Effector memory CD4-positive, alpha-beta T cell (primary cell): ENCODE data around the gene POP7.

Experiments used
- DNase-seq, 3 donors: peaks; one replicate each; pipeline ENCODE4 v3.0.0-alpha.2; 2020
- H3K27ac ChIP-seq: 2 replicates; pipeline ENCODE4 v1.7.0; 2013; ENCODE audit warnings: mild to moderate bottlenecking, low read length, moderate library complexity; ENCODE audit not compliant: insufficient read depth, poor library complexity, severe bottlenecking
- H3K27me3 ChIP-seq: replicated peaks from 2 replicates; pipeline ENCODE4 v1.7.0; 2013; ENCODE audit warnings: mild to moderate bottlenecking, low read length; ENCODE audit not compliant: insufficient read depth, control insufficient read depth, poor library complexity, severe bottlenecking
- H3K36me3 ChIP-seq: 2 replicates; pipeline ENCODE4 v1.7.0; 2013; ENCODE audit warnings: mild to moderate bottlenecking, low read length, moderate library complexity; ENCODE audit not compliant: control insufficient read depth, insufficient read depth
- H3K4me1 ChIP-seq: 2 replicates; pipeline ENCODE4 v1.7.0; 2013; ENCODE audit warnings: low read length, mild to moderate bottlenecking; ENCODE audit not compliant: control insufficient read depth, insufficient read depth, poor library complexity, severe bottlenecking
- H3K4me3 ChIP-seq: 2 replicates; pipeline ENCODE4 v1.7.0; 2013; ENCODE audit warnings: low read length, low read depth, mild to moderate bottlenecking; ENCODE audit not compliant: insufficient read depth, poor library complexity, severe bottlenecking
- H3K9me3 ChIP-seq: 2 replicates; pipeline ENCODE4 v1.7.0; 2013; ENCODE audit warnings: mild to moderate bottlenecking, low read length, moderate library complexity; ENCODE audit not compliant: control insufficient read depth

The POP7 gene

DNA sequence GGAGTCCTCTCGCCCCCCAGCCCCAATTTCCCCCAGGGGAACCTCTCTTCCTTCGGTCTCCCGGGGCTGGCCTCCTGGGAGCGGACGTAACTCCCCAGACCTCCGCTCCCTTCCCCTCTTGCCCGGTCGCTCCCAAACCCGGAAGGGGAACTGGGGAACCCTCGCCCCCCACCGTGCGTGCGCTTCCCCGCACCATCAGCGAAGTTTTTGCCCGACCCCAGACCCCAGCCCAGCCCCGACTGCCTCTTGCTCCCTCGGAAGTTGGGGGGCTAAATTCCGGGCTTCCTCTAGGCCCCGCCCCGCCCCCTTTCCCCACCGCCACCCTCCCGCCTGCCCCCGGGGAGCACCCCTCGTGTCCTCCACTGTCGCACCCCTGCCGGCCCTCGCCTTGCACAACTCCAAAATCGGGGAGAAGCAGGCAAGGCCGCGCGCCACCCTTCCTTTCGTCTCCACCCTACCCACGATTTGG, 31.9 kb upstream of the POP7 start:
- peak overlapping the region; percentile 95 for H3K4me3 ChIP-seq
- peaks cover 7% of the 10 kb centered on the region for H3K4me1 ChIP-seq
- H3K36me3 ChIP-seq = peaks cover 25% of the 10 kb centered on the region
- peak overlapping the region; percentile 86 for H3K27ac ChIP-seq
- no peaks in the 10 kb centered on the region for H3K27me3 ChIP-seq
- DNase-seq = peak in 2 of 3 donors; percentile 31
- no peaks in the 10 kb centered on the region for H3K9me3 ChIP-seq

DNA sequence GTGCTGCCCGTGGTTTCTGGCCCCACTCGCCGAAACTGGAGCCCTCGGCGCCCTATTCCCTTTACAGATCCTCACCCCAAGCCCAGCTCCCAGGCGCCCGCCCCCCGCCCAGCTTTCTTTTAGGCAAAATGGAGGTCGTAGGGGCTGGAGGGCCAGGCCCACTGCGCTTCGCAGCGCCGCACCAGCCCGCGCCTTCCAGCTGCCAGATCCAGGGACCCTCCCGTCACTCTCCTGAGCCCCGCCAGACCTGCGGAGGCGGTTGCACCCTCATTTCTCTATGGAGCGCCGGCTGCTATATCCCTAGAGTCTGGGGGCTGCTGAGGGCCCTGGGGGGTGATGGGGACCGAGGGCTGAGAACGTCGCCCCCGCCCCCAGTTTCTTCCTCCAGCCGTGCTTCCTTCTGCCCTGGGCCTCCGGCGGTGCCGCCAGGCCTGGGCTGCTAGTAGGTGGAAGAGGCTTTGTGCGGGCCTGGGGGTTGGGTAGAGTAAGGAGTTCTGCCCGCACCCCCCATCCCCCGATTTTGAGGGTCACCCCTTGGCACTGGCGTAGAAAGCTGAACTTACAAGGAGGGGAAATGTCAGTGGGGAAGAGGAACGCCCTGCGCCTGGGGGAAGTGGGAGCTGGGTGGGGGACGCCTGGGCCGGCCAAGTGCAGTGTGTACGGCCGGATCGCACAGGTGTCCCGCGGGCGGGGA, 31.4 kb upstream of the POP7 start:
- no peaks in the 10 kb centered on the region for H3K27me3 ChIP-seq
- H3K4me1 ChIP-seq = peaks cover 7% of the 10 kb centered on the region
- no peaks in the 10 kb centered on the region for H3K9me3 ChIP-seq
- no peak for DNase-seq
- peak overlapping the region; percentile 95 for H3K4me3 ChIP-seq
- peaks cover 31% of the 10 kb centered on the region for H3K36me3 ChIP-seq
- H3K27ac ChIP-seq = peak overlapping the region; percentile 86

DNA sequence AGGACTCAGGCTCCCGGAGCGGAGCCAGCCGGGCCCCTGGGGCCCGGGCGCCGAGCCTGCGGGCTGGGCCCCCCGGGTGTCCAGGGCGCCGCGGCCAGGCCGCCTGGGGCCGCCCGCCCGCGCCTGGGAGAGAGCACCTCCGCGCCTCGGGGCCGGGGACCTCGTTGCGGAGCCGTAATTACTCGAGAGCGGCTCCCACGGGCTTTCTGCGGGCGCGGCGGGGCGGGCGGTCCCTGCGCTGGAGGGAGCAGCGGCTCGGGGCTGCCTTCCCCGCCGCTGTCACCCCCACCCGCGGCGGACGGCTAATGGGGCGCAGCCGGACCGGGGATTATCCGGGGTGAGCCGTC, 30.8 kb upstream of the POP7 start:
- Histone ChIP-seq H3K36me3 (peaks cover 34% of the 10 kb centered on the region), H3K4me1 (peaks cover 11% of the 10 kb centered on the region), H3K27me3 (no peaks in the 10 kb centered on the region), H3K4me3 (peak overlapping the region; percentile 95), H3K27ac (peak overlapping the region; percentile 86), H3K9me3 (no peaks in the 10 kb centered on the region)
- no peak for DNase-seq

- Histone ChIP-seq H3K4me1 (peaks cover 17% of the 10 kb centered on the region), H3K9me3 (no peaks in the 10 kb centered on the region), H3K27ac (peak overlapping the region; percentile 86), H3K36me3 (peaks cover 34% of the 10 kb centered on the region), H3K27me3 (no peaks in the 10 kb centered on the region), H3K4me3 (peak overlapping the region; percentile 62)
- peak; percentile 92 to 94 (median 93) for DNase-seq
Measured at GRCh38 chr7:100675581-100676350, 30.2 kb upstream of the POP7 start.

GRCh38 chr7:100676501-100677306, 29.2 kb upstream of the POP7 start:
- Histone ChIP-seq H3K4me3 (peak overlapping the region; percentile 62), H3K9me3 (no peaks in the 10 kb centered on the region), H3K36me3 (peaks cover 35% of the 10 kb centered on the region), H3K27ac (peak overlapping the region; percentile 86), H3K4me1 (peaks cover 27% of the 10 kb centered on the region), H3K27me3 (no peaks in the 10 kb centered on the region)
- no peak for DNase-seq

DNA sequence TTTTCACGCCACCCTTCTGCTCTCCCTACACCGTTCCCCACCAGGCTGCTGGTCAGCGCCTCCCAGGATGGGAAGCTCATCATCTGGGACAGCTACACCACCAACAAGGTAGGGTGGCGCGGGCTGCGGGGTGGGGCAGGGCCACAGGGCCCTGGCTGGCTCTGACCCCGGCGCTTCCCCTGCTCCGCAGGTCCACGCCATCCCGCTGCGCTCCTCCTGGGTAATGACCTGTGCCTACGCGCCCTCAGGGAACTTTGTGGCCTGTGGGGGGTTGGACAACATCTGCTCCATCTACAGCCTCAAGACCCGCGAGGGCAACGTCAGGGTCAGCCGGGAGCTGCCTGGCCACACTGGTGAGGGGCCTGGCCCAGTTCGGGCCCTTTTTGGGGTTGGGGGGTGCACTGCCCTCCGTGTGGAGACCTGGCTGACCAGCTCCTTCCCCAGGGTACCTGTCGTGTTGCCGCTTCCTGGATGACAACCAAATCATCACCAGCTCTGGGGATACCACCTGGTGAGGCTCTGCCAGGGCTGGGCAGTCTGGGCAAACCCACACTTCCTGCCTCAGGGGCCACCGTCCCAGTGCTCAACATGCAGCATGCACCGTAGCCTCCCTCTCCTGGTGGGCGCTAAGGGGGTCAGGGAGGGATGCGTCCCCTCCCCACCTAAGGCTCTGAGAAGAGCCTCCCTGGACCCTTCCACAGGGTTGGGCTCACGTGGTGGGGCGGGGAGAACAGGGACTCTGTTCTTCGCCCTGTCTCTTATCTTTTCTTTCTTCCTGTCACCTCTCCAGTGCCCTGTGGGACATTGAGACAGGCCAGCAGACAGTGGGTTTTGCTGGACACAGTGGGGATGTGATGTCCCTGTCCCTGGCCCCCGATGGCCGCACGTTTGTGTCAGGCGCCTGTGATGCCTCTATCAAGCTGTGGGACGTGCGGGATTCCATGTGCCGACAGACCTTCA, 28.3 kb upstream of the POP7 start:
- H3K27ac ChIP-seq = no peak overlapping the region
- H3K4me1 ChIP-seq = peaks cover 28% of the 10 kb centered on the region
- H3K36me3 ChIP-seq = peaks cover 44% of the 10 kb centered on the region
- no peak overlapping the region for H3K4me3 ChIP-seq
- no peak for DNase-seq
- no peaks in the 10 kb centered on the region for H3K27me3 ChIP-seq
- no peaks in the 10 kb centered on the region for H3K9me3 ChIP-seq

- Histone ChIP-seq H3K9me3 (no peaks in the 10 kb centered on the region), H3K4me3 (no peak overlapping the region), H3K4me1 (peaks cover 24% of the 10 kb centered on the region), H3K27ac (no peak overlapping the region), H3K36me3 (peaks cover 51% of the 10 kb centered on the region), H3K27me3 (no peaks in the 10 kb centered on the region)
- no peak for DNase-seq
Measured at GRCh38 chr7:100678291-100678984, 27.5 kb upstream of the POP7 start.

DNA sequence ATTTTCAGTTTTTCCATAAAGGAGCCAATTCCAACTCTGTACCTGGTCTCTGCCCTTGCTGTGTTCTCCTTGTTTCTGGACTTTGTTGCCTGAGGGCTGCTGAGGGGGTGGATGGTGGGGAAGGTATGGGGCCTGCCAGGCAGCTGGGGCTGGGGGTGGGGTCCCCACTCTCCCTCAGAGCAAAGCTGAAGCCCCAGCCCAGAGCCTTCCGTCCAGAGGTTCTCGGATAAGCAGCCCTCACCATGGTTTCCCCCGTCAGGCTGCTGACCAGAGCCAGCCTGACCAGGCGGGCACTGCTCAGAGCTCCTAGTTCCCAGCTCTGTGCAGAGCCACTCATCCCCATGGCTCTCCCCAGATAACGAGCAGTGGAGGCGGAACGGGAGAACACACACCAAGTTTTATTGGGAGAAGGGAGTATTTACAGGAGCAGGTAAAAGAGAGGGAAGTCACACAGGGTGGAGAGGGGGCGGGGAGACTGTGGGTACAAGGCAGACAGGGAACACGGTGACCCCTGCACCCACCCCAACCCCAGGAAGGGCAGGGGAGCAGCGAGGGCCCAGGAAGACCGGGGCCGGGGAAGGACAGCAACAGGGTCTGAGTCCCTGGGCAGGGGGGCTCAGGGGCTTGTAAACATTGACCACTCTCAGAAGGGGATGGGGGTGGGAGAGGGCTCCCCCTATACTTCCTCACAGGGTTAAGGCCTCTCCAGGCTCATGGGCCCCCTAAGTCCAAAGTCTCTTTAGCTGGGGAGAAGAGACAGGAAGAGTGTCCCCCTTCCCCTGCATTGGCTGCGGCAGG, 26.6 kb upstream of the POP7 start:
- Histone ChIP-seq H3K27ac (peak overlapping the region; percentile 7), H3K4me3 (no peak overlapping the region), H3K27me3 (no peaks in the 10 kb centered on the region), H3K36me3 (peaks cover 60% of the 10 kb centered on the region), H3K9me3 (no peaks in the 10 kb centered on the region), H3K4me1 (peaks cover 24% of the 10 kb centered on the region)
- DNase-seq = no peak
